Fibroblast of mammary gland (primary cell): ENCODE data around the gene PDE9A.

ENCODE experiments used
- DNase-seq: peaks from one replicate; pipeline ENCODE4 v3.0.0-alpha.2; 2010; ENCODE audit warnings: low read depth
- H3K4me3 ChIP-seq: 2 replicates; pipeline ENCODE4 v1.5.1; 2011; ENCODE audit warnings: low read depth, mild to moderate bottlenecking, low read length, moderate library complexity; ENCODE audit not compliant: control insufficient read depth
- TF ChIP-seq, protein P1 (sequence below): conservative IDR thresholded peaks from 2 replicates; pipeline ENCODE4 v1.5.1; 2011; ENCODE audit warnings: low read depth, low read length, inconsistent platforms; ENCODE audit not compliant: control insufficient read depth, insufficient read depth

The PDE9A gene

DNA sequence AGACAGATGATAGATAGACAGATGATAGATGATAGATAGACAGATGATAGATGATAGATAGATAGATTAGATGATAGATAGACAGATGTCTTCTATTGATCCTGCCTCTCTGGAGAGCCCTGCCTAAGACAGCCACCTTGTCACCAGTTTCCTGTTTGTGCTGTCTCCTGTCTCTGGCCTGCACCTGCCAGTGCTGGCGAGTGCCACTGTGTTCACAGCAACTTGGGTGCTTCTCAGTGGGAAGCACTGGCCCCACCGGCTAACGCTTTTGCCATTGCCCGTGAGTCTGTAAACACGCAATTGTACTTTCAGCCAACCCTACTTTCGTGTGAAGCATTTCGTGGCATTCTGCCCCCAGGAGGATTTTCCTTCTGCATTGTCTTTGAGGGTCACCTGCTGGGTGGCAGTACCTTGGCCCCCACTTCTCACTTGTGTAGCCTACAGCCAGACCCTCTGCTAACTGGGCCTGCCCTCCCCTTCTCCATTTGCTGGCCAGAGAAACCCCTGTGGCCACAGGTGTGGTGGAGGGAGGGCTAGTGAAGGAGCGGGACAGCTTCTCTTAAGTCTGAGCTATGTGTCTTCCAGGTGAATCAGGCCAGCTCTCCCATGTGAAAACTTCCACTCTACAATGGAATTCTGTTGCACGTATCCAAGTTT is 23.4 kb upstream of the PDE9A start:
- DNase-seq, result no peak
- TF ChIP-seq, protein P1, sequence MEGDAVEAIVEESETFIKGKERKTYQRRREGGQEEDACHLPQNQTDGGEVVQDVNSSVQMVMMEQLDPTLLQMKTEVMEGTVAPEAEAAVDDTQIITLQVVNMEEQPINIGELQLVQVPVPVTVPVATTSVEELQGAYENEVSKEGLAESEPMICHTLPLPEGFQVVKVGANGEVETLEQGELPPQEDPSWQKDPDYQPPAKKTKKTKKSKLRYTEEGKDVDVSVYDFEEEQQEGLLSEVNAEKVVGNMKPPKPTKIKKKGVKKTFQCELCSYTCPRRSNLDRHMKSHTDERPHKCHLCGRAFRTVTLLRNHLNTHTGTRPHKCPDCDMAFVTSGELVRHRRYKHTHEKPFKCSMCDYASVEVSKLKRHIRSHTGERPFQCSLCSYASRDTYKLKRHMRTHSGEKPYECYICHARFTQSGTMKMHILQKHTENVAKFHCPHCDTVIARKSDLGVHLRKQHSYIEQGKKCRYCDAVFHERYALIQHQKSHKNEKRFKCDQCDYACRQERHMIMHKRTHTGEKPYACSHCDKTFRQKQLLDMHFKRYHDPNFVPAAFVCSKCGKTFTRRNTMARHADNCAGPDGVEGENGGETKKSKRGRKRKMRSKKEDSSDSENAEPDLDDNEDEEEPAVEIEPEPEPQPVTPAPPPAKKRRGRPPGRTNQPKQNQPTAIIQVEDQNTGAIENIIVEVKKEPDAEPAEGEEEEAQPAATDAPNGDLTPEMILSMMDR, result no peak
- H3K4me3 ChIP-seq, result no peak overlapping the region

DNA sequence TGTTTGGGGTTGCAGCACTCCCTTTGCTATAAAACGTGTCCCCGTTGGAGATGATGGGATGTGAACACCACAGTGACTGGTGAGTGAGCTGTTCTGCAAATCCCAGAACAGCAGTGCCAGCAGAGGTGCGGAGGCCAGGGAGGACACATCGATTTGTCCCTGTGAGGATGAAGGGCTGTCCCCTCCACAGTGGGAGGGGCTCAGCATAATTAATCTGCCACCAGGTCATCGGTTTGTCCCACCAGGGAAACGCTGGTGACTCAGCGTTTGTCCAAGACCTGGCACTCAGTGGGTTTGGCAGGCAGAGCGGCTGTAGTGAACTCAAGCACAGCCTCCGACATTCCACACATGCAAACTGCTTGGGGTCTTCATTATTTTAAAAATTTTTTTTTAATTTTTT is 22.8 kb upstream of the PDE9A start:
- no peak overlapping the region for H3K4me3 ChIP-seq
- TF ChIP-seq, protein P1, result no peak
- no peak for DNase-seq

DNA sequence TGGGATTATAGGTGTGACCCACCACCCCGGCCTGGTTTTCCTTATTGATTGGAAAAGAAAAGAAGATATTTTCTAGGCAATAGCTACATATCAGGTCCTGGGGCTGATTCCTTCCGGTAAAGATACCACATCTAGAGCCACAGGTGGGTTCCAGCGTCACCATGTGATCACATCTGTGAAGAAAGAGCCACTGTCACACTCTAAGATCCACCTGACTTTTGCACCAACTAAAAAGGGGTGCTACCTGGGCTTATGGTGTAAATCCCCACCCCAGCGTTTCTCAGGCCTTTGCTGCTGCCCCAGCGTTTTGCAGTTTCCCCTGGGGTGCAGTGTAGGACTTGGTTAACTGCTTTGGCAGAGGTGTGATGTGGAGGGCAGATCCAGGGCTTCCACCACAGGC is 22.3 kb upstream of the PDE9A start:
- TF ChIP-seq, protein P1, result no peak
- no peak overlapping the region for H3K4me3 ChIP-seq
- no peak for DNase-seq

DNA sequence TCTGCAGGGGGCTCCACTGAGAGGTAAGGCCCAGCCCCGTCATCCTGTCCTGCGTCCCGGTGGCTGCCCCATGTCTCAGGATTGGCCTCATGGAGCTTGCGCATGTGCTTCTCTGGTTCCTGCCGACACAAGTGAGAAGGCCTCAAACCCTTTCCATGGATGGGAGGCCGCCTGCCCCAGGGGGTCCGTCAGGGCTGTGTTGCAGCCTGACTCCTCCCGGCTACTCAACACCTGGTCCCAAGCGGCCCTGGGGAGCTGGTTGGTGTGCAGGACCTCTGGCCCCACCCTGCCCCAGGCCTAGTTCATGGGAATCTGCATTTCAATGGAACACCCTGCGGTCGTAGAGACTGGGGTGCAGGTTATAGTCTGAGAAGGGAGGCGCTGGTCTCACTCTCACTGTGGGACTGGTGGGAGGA is 21.1 kb upstream of the PDE9A start:
- TF ChIP-seq, protein P1, result no peak
- DNase-seq, result no peak
- H3K4me3 ChIP-seq, result no peak overlapping the region

DNA sequence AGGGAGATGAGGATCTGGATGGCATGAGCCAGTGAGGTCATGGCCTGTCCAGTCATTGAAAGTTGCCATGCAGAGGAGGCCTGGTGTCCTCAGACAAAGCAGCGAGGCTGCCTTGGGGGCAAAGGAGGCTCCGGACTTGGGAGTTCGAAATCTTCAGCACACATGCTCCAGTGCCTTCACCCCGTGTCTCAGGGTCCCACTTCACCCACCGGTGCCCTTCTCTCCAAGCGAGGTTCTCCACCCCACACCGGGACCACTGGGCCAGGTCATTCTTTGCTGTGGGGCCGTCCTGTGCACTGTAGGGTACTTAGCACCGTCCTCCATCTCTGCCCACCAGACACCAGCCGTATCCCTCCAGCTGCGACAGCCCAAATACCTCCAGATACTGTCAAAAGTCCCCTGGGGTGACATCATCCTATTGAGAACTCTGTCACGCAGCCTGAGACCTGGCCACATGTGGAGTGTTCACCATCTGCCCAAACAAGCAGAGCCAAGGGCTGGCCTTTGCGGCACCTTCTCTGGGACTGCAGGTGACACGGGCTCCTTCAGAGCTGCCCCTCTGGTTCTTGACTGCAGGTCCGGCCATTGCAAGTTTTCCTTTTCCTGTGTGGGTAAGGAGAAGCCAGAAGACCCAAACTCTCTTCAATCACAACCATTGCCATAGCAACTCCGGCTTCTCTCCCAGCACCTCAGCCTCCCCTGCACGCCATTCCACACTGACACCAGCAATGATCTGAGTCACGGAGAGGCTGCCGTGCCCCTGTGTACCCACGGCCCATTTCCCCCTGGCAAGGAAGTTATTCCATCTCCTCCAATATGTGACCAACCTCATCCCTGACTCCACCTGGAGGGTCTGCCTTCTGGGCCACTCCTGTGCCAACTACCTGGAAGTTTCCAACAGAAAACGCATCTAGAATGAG is 20.4 kb upstream of the PDE9A start:
- no peak for DNase-seq
- TF ChIP-seq, protein P1, result no peak
- H3K4me3 ChIP-seq, result no peak overlapping the region

DNA sequence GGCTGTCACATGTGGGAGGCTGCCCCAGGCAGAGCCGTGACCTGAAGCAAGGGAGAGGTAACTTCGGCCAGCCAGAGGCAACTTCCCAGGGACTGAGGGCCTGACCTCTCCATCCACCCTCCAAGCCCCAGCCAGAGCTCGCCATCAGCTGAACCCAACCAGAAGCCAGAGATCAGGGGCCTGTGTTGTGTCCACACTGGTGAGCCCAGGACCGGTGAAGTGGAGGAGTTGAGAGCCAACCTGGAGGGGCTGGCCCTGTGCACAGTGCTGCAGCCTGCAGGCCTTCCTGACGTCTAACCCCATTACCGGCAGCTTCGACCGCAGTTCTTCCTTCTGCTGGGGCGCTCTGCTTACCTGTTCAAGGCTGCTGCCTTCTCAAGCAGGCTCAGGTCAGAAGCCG is 19.6 kb upstream of the PDE9A start:
- DNase-seq, result no peak

More for the DNA sequence above, 19.6 kb upstream of the PDE9A start:
- H3K4me3 ChIP-seq, result no peak overlapping the region
- TF ChIP-seq, protein P1, result no peak
